Colon (tissue), 2 donors: ENCODE data around the gene UBE2B.

Source experiments
- FAIRE-seq: peaks from 2 replicates; lab custom pipeline; 2012; peaks lifted over from hg19 to GRCh38; lab: Jason Lieb, UNC
- donor health status: control.
- donor health status: control.

Gene UBE2B

GRCh38 chr5:134437847-134438581 is 66.6 kb downstream of the UBE2B start:
- no peak for FAIRE-seq

- no peak for FAIRE-seq
Observed at GRCh38 chr5:134438721-134439123, 67.4 kb downstream of the UBE2B start.

DNA sequence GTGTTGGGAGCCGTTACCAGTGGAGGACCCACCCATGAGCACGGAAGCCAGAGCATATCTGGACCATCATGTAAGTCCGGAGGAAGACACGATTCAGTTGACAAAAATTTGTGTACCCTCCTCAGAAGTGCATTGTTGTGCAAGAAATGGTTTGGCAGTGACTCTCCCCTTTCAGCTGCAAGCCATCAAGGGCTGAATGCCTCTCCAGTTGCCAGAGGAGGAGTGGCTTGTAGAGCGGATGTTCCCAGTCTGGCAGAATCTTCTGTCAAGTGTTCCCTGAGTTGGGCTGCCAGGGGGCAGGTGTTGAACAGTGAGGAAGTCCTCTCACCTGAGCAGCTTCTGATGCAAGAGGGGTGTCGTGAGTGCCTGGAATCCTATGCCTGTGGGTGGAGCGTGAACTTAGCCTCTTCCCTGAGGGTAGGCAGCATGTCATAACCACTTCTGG is 67.9 kb downstream of the UBE2B start:
- no peak for FAIRE-seq

DNA sequence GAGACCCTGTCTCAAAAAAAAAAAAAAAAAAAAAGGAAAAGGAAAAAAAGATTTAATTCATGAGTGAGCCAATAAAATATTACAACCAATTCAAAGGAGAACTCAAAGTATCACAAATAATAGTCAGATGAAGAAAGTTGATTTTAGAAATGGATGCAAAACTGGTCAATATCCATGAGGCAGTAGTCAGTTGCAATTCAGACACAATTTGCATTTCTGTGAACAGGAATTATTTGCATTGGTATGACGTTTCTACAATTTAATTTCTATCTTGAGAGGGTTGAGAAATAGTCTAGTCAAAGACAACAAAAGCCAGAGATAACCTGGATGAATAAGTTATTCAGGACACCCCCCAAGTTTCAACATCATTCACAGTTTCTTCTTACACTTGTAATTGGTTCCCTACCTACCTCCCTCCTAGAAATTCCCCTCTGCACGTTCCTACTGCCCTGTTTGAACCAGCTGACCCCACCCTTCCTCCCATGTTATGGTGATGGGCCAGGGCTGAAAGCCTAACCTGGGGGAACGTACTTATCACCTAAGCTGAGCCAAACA is 68.9 kb downstream of the UBE2B start:
- FAIRE-seq = no peak
